HG03520 (cell line): ENCODE data around the gene PIP5K1C.

Experiments used
- ATAC-seq: cut with Tn5 transposase; IDR thresholded peaks from one replicate; pipeline ENCODE4 v1.9.1; 2021; ENCODE audit warnings: mild to moderate bottlenecking, moderate library complexity; ENCODE audit not compliant: unreplicated experiment

Gene PIP5K1C

DNA sequence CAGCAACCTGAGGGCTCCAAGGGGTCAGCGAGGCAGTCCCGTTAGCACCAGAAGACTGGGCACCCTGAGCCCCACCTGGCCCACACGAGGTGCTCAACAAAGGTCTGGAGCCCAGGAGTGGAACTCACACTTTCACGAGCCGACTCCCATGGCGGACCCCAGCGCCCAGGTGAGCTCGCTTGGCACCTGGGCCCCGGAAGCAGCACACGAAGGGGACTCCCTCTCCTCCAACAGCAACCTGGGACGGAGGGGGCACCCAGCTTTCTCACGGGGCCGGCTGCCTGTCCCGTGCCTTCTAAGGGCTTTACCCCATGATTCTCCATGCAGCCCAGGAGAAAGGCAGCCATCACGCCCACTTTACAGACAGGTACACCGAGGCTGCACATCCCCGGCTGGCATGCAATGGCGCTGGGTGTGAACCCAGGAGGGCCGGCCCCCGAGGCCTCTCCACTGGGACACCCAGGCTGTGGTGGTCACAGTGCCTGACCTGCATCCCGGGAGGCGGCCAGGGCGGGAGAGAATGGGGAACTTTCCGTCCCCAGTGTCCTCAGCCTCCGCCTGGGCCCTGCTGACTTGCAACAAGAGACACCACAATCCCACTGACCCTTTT lies 5.0 kb downstream of the PIP5K1C start:
- ATAC-seq: no peak

DNA sequence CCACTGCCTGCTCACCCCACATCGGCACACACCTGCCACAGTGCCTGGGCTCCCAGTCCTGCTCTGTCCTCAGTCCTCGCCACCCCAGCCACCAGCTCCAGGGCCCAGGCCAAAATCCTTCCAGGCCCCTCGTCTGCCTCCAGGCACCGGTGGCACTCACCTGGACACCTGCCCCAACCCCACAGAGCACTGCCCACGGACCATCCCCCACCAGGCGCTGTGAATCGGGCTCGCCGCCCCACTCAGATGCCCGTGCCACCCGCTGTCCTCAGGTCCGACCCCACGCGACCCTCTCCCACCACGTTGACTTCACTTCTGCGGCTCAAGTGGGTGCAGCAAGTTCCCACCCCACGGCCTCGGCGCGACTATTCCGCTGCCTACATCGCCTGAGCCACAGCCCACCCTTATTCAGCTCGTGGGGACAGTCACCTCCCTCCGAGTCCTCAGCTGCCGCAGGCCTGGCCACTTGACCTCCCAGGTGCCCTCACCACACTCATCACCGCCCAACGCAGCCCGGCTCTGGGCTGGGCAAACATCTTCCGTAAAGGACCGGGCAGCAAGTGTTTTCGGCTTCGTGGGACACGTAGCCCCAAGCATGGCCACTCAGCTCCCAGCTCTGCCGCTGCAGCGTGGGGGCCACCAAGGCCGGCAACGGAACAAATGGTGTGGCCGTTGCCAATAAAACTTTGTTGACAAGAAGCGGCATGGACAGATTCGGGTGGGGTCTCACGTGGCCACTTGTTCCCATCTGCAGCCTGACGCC lies 5.7 kb downstream of the PIP5K1C start:
- no peak for ATAC-seq

DNA sequence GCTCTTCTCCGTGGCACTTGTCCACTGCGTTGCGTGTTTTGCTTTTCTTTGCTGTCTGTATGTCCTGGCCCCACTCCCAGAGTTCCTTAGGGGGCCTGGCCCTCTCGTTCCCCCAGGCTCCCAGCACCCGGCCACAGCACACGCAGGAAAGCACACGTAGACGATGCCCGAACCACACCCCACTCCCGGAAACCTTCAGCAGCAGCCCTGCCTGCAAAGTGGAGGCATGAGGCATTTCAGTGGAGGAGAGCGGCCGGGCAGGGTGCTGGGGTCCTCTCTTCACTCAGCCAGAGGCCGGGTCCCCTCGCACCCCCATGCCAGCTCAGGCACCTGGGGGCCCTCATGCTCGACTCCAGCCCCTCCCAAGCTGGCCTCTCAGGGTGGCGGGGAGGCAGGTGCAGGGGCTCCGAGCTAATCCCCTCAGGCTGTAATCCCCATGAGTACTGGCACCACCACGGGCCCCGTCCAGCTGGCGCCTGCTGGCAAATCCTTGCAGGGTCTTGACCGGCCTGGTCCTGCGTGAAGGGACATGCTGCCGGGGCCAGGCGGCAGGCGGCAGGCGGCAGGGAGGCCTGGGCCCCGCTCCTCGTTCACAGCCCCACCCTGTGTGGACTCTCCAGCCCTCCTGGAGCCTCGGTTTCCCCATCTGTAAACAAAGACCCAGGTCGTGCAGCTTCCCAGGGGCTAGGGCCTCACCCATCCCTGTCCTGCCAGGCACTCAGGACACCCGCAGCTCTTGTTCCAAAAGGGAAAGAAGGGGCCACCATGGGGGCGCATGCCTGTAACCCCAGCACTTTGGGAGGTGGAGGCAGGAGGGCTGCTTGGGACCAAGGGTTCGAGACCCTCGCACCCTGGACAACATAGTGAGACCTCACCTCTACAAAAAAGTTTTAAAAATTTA lies 7.0 kb downstream of the PIP5K1C start:
- ATAC-seq: no peak

DNA sequence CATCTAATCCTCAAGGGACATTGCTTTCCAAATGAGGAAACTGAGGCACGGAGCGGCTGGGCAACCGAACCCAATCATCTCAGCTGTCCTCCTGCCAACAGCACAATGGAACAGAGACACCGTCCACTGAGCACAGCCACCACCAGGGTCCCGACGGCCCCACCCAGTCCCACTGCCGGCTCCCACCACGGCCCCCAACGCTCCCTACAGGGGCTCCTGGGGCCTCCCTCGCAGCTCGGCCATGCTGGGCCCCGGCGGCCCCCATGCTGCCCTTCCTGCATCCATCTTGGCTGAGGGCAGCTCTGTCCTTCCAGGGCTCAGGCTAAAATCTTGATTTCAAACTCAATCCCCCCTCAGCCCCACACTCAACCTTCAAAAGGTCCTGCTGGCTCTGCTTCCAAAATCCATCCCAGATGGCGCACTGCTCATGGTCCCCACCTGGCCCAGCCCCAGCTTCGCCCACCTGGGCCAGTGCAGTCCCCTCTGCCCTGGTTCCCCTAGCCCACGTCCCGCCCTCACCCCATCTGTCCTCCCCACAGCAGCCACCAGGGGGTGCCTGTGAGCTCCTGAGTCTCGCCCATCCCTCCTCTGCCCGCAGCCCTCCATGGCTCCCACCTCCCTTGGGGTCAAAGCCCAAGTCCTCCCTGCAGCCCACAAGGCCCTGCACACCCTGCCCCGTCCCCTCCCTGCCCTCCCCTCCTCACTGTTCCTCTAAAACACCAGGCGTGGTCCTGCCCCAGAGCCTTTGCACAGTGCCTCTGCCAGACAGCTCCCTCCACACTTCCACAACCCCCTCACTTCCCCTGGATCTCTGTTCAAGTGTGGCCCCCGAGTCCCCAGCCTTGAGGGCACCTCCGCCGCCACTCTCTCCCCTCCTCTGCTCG lies 7.9 kb downstream of the PIP5K1C start:
- ATAC-seq: no peak

DNA sequence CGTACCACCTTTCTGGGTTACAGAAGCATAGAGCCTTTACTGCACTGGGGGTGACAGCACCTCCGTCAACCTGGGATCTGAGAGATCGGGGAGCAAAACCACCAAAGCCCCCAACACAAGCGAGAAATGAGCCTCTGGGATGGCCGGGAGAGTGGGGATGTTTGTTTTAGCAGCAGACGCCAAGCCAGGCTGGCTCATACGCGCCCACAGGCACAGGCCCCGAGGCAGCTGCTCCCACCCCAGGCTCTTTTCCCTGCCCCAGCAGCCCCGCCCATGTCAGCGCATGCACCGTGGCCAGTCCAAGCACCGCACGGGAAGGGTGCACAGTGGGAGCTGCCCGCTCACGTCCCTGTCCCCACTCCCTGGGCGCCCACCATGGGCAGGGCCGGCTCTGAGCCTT lies 8.5 kb downstream of the PIP5K1C start:
- ATAC-seq: no peak

DNA sequence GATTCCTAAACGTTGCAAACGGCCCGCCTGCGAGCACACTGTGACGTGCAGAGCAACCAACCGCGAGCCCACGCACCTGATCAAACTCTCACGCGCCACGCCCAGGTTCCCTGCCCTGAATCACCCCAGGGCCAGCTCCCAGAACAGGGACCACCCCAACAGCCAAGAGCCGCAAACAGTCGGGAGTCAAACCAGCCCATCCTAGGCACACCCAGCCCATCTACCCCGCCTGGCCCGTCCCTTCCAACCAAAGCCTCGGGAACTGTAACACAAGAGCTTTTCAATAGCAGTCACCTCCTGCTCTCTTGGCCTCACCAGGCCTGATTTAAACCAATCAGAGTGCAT lies 8.9 kb downstream of the PIP5K1C start:
- no peak for ATAC-seq

DNA sequence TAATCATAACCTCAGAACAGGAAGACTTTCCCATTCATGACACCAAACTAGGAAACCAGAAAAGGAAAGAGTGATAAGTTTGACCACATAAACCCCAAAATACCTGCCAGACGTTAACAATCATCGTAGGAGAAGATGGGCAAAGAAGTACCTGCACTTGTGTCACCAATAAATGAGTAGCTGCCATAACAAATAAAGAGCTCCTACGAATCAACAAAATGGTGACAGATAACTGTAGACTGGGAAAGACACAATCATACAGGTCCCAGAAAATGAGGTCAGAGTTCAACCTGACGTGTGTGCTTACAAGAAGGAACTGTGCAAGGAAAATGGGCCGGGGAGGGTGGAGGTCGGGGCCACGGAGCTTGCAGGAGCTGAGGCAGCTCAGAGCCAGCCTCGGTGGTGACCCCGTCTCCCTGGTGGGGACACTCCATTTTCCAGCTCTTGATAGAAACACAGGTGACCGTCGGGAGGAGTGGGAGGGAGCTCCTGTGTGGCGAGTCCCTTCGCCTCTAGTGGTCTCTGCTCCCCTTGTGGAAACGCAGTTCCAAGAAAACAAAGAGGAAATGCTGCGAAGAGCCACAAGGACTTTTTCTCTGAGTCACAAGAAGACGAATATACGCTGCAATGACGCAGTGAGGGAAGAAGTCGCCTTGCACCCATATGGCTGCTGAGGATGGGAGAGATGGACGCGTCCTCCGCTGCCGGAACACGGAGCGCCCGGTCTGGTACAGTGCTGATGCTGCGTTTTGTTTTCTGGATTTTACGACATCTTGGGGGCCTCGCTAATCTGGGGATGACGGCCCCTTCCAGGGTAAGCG lies 9.5 kb downstream of the PIP5K1C start:
- no peak for ATAC-seq

DNA sequence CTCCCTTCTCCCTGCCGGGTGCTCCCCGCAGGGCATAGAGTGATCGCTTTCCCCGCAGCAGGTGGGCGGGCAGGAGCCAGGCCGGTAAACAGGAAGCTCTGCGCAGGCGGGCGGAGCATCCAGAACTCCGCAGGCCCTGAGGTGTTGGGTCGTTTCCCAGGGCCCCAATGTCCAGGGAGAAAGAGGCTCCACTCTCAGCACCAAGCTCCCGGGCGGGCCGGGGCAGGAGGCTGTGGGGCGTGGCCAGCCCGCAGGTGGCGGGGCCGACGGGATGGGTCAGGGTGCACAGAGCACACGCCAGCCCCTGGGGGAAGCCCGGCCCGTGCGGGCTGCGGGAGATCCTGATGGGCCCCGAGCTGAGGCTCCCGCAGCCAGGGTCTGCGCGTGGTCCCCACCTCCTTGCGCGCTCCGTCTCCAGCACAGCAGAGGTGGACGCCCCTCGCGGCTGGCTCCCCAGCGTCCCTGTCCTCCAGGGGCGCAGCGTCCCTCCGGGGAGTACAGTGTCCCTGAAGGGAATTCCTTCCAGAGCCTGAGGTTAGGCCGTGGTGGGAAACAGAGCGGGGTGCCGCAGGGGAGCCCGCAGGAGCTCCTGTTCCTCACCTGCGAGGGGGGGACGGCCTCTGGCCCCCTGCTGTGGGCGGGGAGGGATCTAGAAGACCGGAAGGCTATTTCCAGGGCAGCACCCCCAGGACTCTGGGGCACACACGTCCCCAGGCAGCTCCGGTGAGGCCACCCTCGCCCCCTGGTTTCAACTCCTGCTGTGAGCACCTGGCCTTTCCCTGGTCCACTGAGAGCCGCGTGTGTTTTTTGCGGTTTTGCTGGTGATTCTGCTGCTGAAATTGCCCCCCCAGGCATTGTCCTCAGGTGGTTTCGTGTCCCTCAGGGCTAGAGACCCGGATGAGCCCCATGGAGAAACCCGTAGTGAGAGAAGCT lies 12.2 kb downstream of the PIP5K1C start:
- ATAC-seq: no peak

DNA sequence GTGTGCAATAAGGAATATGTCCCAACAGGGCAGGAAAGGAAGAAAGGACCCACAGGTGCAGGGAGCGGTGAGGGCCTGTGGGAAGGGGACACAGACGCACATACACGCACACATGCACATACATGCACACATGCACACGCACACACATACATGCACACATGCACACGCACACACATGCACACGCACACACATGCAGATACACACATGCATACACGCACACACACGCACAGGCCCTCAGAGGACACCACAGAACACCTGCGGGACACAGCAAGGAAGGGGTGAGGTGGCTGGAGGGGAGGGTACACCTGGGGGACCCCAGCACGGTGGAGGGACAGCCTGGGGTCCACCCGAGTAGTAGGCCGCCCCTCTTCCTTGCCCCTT lies 12.9 kb downstream of the PIP5K1C start:
- no peak for ATAC-seq

DNA sequence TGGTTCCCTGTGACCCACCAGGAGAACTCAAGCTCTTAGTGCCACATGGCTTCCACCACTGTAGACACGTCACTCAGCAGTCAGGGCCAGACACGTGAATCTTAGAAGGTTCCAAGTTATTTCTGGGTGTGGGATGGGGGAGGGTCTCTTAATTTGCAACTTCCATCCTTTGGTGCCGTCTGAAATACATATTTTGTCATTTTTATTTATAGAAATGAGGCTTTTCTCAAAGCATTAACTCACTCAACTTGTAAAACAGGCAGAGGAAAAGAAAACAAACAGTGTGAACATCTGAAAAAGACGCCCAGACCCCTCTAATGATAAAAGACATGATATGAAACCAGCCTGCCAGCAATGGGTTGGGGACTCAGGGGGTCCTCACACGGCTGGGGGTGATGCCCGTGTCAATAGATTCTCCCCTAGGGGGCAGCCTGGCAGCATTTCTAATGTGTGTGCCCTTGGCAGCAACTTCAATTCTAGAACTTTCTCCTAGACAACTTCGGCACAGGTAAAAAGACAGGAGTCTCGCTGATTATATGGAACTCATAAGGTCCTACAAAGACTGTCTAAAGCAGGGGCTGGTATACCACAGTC lies 15.4 kb downstream of the PIP5K1C start:
- ATAC-seq: no peak

DNA sequence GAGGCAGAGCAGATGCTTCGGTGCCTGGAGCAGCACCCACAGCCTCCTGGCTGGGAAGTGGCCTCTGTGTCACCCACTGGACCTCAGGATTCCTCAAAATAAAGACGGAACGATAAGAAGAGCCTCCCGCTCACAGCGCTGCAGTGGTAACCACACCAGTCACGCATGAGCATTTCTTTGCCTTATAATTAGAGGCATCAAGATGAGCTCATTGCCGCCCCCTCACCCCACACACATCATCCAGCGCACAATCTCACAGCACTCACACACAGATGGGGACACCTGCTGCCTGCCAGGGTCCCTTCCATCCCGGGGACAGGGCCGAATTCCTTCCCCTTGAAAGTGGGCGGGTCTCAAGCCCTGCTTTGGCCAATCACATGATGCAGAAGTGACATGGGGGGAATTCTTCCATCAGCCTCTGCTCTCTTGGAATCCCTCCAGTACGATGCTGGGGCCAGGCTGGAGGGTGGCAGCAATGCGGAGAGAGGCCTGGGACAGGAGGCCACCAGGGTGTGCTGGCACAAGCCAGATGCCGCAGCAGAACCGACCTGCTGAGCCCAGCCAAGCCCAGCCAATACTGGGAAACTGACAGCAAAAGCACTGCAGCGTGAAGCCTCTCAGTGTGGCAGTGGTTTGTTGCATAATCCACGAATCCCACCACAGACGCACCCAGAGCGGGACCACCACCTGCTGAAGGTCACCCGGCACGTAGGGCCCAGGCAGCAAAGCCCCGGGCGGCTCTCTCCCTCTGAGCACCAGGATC lies 16.0 kb downstream of the PIP5K1C start:
- ATAC-seq: no peak

DNA sequence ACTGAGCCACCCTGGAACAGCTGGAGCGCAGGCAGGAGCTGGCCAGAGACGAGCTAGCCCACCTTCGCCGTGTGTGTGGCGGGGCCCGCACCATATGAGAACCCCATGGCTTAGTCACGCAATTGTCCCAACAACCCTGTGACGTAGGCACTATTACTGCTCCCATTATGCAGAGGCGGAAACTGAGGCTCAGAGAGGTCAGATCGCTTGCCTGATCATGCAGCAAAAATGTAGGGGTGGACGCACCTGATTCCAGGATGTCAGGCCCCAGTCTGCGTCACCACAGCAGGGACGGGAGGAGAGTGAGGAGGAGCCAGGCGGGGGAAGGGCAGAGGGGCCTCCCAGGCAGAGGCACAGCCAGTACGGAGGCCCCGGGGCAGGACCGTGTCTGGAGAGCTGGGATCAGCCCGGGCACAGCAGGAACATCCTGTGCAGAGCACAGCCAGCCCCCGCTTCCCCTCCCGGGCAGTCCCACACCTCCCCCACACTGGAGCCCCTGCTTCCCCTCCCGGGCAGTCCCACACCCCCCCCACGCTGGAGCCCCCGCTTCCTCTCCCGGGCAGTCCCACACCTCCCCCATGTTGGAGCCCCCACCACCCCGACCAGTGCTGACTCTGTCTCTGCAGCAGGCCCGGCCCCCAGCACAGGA lies 16.7 kb downstream of the PIP5K1C start:
- no peak for ATAC-seq

DNA sequence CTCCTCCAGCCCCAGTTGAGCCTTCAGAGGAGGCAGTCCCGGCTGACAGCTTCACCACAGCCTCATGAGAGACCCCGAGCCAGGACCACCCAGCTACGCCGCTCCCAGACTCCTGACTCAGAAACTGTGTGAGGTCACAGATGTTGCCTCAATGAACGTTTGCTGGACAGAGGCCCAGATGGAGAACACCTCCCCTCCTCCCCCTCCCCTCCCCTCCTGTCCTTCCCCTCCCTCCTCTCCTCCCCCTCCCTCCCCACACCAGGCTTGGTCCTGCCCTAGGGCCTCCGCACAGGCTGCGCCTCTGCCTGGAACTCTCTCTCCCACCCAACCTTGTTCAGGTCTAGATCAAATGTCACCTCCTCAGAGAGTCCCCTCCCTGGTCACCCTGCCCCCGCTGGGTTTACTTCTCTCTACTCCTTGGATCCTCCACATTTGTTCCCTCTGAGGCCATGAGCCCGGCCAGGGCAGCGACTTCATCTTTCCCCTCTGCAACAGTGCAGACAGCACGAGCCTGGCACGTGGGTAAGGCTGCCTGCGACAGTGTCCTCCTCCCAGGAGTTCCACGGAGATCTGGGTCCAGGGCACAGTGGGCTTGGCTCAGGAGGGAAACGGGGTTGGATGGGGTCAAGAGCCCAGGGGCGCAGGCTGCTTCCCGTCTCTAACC lies 17.4 kb downstream of the PIP5K1C start:
- ATAC-seq: no peak

DNA sequence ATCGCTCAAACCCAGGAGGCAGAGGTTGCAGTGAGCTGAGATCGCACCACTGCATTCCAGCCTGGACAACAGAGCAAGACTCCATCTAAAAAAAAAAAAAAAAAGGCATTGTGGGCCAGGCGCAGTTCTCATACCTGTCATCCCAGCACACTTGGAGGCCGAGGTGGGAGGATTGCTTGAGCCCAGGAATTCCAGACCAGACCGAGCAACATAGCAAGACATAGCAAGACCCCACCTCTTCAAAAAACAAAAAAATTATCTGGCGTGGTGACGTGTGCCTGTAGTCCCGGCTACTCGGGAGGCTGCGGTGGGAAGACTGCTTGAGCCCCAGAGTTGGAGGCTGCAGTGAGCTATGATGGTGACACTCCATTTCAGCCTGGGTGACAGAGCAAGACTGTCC lies 18.0 kb downstream of the PIP5K1C start:
- ATAC-seq: no peak

DNA sequence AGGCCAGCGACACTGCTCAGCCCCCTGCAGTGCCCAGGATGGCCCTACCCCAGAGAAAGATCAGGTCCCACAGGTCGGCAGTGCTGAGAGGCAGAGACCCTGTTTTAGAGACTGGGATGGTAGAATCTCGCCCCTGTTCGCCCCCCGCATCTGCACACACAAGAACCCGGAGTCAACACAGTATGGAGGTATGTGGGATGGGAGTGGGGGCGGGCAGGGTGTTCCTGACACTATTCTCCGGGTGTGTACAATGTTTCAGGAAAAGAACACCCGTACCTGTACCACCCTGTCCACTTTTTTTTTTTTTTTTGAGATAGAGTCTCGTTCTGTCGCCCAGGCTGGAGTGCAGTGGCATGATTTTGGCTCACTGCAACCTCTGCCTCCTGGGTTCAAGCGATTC lies 19.3 kb downstream of the PIP5K1C start:
- no peak for ATAC-seq

DNA sequence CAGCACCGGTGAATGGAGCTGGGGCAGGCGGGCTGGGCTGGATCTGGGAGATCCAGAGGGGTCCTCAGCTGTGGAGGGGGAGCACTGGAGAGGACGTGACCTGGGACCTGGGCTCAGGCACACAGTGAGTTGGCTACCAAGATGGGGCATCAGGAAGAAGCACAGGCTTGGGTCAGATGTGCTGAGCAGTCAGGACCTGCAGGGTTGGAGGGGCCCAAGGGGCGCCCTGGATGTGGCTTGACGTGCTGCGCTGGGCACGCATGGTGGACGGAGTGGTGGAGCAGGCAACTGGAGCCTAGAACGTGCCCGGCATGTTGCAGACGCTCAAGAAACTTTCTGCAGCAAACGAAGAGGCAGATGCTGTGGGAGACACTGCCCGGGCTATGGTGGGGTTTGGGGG lies 20.7 kb downstream of the PIP5K1C start:
- ATAC-seq: no peak

DNA sequence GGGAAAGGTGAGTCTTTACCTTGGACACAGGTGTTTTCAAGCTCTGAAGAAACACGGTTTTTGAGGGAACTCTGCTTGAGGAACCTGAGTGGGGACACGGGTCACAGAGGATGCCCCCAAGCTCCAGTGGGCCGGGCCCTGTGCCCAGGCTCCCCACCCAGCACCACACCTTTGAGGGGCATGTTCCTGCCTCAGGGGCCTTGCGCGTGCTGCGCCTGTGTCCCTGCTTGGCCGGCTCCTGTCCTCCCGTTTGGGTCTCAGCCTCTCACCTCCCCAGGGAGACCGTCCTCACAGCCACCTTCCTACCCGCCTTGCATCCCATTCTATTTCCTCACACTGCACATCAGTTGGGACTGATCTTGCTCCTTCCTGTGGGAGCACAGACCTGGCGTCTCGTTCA lies 21.1 kb downstream of the PIP5K1C start:
- no peak for ATAC-seq
